ENCODE data around the gene TRMT2A.

The TRMT2A gene

DNA sequence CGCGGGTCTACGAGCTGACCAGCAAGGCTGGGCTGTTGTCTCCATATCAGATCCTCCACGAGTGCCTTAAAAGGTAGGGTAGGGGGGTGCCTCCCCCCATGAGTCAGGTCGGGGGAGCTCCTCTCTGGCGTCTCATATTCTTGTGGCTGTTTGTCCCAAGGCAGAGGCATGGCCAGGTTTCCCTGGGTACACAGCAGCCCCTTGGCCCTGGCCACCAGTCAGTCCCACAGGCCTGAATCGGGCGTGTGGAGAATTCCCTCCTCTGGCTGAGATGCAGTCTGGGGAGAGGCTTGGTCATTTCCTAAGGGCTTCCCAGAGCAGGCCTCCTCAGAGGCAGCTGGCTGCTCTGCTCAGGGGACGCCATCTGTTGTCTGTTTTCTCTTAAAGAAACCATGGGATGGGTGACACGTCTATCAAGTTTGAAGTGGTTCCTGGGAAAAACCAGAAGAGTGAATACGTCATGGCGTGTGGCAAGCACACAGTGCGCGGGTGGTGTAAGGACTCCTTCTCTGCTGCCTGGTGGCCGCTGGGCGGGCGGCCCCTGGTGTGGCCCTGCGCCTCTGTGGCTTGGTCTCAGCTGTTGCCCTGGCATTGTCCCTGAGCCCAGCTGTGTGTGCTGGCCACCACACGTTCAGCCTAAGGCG, 10.7 kb downstream of the TRMT2A start:
- TF ChIP-seq, protein P1, sequence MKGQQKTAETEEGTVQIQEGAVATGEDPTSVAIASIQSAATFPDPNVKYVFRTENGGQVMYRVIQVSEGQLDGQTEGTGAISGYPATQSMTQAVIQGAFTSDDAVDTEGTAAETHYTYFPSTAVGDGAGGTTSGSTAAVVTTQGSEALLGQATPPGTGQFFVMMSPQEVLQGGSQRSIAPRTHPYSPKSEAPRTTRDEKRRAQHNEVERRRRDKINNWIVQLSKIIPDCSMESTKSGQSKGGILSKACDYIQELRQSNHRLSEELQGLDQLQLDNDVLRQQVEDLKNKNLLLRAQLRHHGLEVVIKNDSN (IDR thresholded peaks at IDR 0.05): no peak
- TF ChIP-seq CEBPB (IDR thresholded peaks at IDR 0.05) (no peak), RAD21 (IDR thresholded peaks at IDR 0.05; ENCODE audit: low read depth) (no peak), TAF1 (IDR thresholded peaks at IDR 0.05; ENCODE audit: low read depth) (no peak), EGR1 (IDR thresholded peaks at IDR 0.05) (no peak), YY1 (IDR thresholded peaks at IDR 0.05; ENCODE audit: low read depth) (no peak), EP300 (IDR thresholded peaks at IDR 0.05; ENCODE audit: borderline replicate concordance) (no peak), FOXM1 (IDR thresholded peaks at IDR 0.05; ENCODE audit: borderline replicate concordance, low read depth) (no peak), TEAD4 (IDR thresholded peaks at IDR 0.05) (no peak), TCF12 (IDR thresholded peaks at IDR 0.05; ENCODE audit: low read depth) (no peak), ZBTB7A (IDR thresholded peaks at IDR 0.05; ENCODE audit: low read depth) (no peak), NFIC (IDR thresholded peaks at IDR 0.05) (no peak), CREB1 (IDR thresholded peaks at IDR 0.05; ENCODE audit: low read depth) (no peak)
- TF ChIP-seq, protein P2, sequence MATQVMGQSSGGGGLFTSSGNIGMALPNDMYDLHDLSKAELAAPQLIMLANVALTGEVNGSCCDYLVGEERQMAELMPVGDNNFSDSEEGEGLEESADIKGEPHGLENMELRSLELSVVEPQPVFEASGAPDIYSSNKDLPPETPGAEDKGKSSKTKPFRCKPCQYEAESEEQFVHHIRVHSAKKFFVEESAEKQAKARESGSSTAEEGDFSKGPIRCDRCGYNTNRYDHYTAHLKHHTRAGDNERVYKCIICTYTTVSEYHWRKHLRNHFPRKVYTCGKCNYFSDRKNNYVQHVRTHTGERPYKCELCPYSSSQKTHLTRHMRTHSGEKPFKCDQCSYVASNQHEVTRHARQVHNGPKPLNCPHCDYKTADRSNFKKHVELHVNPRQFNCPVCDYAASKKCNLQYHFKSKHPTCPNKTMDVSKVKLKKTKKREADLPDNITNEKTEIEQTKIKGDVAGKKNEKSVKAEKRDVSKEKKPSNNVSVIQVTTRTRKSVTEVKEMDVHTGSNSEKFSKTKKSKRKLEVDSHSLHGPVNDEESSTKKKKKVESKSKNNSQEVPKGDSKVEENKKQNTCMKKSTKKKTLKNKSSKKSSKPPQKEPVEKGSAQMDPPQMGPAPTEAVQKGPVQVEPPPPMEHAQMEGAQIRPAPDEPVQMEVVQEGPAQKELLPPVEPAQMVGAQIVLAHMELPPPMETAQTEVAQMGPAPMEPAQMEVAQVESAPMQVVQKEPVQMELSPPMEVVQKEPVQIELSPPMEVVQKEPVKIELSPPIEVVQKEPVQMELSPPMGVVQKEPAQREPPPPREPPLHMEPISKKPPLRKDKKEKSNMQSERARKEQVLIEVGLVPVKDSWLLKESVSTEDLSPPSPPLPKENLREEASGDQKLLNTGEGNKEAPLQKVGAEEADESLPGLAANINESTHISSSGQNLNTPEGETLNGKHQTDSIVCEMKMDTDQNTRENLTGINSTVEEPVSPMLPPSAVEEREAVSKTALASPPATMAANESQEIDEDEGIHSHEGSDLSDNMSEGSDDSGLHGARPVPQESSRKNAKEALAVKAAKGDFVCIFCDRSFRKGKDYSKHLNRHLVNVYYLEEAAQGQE (IDR thresholded peaks at IDR 0.05; ENCODE audit: low read depth): no peak
- TF ChIP-seq, protein P3, sequence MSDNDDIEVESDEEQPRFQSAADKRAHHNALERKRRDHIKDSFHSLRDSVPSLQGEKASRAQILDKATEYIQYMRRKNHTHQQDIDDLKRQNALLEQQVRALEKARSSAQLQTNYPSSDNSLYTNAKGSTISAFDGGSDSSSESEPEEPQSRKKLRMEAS (IDR thresholded peaks at IDR 0.05): no peak

DNA sequence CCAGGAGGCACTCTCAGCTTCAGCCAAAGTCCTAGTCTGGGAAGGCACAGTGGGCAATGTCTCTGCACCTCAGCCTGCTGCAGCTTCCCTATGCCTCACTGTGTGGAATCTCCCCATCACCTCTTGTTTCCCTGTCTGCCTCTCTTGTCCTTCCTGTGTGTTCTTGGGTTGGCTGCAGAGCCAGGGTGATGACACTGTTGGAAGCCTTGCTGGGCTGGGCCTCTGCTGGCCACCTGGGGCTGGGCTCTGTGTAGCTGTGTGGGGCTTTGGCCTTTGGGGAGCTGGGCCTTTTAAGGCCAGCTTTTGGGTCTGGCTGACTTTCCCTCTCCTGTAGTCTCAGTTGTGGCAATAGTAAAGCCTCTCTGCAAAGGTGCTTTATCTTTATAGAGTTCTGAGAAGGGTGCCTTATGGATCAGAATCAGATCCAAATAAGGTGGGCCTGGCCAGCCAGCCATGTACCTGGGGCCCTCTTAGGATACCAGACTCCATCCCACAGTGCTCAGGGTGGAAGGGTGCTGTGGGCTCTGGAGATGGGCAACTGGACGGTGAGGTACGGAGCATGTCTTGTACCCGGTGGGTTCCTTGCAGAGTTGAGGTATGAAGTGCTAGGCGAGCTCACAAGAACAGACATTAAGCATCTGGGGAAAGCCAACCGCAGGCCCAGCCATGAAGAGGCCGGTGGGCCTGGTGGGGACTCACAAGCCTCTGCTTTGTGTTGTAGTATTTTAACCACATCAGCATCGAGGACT, 11.4 kb downstream of the TRMT2A start:
- TF ChIP-seq EP300 (IDR thresholded peaks at IDR 0.05; ENCODE audit: borderline replicate concordance) (no peak), NFIC (IDR thresholded peaks at IDR 0.05) (no peak), TCF12 (IDR thresholded peaks at IDR 0.05; ENCODE audit: low read depth) (no peak), TEAD4 (IDR thresholded peaks at IDR 0.05) (no peak), FOXM1 (IDR thresholded peaks at IDR 0.05; ENCODE audit: borderline replicate concordance, low read depth) (no peak), EGR1 (IDR thresholded peaks at IDR 0.05) (no peak), YY1 (IDR thresholded peaks at IDR 0.05; ENCODE audit: low read depth) (no peak), TAF1 (IDR thresholded peaks at IDR 0.05; ENCODE audit: low read depth) (no peak), CREB1 (IDR thresholded peaks at IDR 0.05; ENCODE audit: low read depth) (no peak), CEBPB (IDR thresholded peaks at IDR 0.05) (no peak), ZBTB7A (IDR thresholded peaks at IDR 0.05; ENCODE audit: low read depth) (no peak), RAD21 (IDR thresholded peaks at IDR 0.05; ENCODE audit: low read depth) (no peak)
- TF ChIP-seq, protein P3 (IDR thresholded peaks at IDR 0.05): no peak
- TF ChIP-seq, protein P2 (IDR thresholded peaks at IDR 0.05; ENCODE audit: low read depth): no peak
- TF ChIP-seq, protein P1 (IDR thresholded peaks at IDR 0.05): no peak

DNA sequence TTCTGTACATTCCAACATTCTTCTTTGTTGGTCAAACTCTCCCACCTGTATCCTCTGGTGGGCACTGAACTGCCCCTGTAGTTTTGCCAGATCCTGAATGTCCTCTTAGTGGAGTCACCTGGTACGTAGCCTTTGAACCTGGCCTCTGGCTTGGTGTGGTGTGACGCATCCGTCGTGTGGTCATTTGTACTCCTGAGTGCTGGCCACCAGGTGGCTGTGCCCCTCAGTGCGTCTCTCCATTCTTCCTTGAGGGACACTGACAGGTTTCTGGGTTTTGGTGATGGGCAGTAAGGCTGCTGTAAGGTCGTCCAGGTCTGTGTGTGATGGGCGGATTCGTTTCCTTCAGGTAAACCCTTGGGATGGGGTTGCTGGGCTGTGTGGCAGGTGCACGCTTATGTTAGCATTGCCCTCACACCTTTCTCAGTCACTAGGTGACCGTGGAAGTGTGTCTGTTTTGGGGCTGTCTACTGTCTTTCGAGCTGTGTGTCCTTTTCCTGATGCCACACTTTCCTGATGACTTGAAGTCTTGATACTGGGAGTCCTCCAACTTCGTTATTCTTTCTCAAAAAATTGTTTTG, 14.7 kb downstream of the TRMT2A start:
- TF ChIP-seq NFIC (IDR thresholded peaks at IDR 0.05): no peak
- no peak for TF ChIP-seq EP300 (IDR thresholded peaks at IDR 0.05; ENCODE audit: borderline replicate concordance)
- no peak for TF ChIP-seq ZBTB7A (IDR thresholded peaks at IDR 0.05; ENCODE audit: low read depth)
- no peak for TF ChIP-seq FOXM1 (IDR thresholded peaks at IDR 0.05; ENCODE audit: borderline replicate concordance, low read depth)
- no peak for TF ChIP-seq TCF12 (IDR thresholded peaks at IDR 0.05; ENCODE audit: low read depth)
- TF ChIP-seq YY1 (IDR thresholded peaks at IDR 0.05; ENCODE audit: low read depth): no peak
- TF ChIP-seq, protein P3 (IDR thresholded peaks at IDR 0.05): no peak
- TF ChIP-seq CREB1 (IDR thresholded peaks at IDR 0.05; ENCODE audit: low read depth): no peak

DNA sequence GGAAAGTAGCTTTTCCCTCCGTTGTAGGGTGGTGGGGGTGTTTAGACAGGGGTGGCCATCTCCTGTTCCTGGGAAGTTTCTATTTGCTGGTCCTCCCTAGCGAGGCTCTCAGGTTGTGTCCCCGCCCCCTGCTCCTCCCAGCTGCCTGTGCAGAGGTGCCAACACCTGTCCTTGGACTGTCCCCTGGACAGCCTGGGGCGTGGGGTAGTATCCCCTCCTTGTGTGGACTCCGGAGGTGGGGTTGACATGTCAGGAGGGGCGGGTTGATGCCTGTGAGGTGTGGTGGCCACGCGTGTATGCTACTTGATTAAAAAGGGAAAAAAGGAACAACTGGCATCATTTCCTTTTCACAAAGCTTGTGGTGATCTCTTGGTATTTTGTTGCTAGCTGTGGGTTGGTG, 15.4 kb downstream of the TRMT2A start:
- no peak for TF ChIP-seq TAF1 (IDR thresholded peaks at IDR 0.05; ENCODE audit: low read depth)
- TF ChIP-seq YY1 (IDR thresholded peaks at IDR 0.05; ENCODE audit: low read depth): no peak
- TF ChIP-seq TEAD4 (IDR thresholded peaks at IDR 0.05): no peak
- TF ChIP-seq EP300 (IDR thresholded peaks at IDR 0.05; ENCODE audit: borderline replicate concordance): no peak
- TF ChIP-seq EGR1 (IDR thresholded peaks at IDR 0.05): no peak
- TF ChIP-seq RAD21 (IDR thresholded peaks at IDR 0.05; ENCODE audit: low read depth): no peak
- TF ChIP-seq NFIC (IDR thresholded peaks at IDR 0.05): no peak
- no peak for TF ChIP-seq FOXM1 (IDR thresholded peaks at IDR 0.05; ENCODE audit: borderline replicate concordance, low read depth)
- no peak for TF ChIP-seq CREB1 (IDR thresholded peaks at IDR 0.05; ENCODE audit: low read depth)
- TF ChIP-seq, protein P1 (IDR thresholded peaks at IDR 0.05): no peak
- TF ChIP-seq, protein P2 (IDR thresholded peaks at IDR 0.05; ENCODE audit: low read depth): no peak
- TF ChIP-seq, protein P3 (IDR thresholded peaks at IDR 0.05): no peak
- TF ChIP-seq TCF12 (IDR thresholded peaks at IDR 0.05; ENCODE audit: low read depth): no peak

All from Ishikawa (cell line).